Epithelial cell of proximal tubule (primary cell): ENCODE measurements around the gene CKMT2. TPM values are rescaled to one million over a fixed set of nuclear protein-coding genes. Genes with fewer than 3 reads are reported as not detected.
A peak's percentile ranks its signal among the peaks of the same experiment; 100 is the strongest.

Experiments used
- DNase-seq: peaks from one replicate; pipeline ENCODE4 v3.0.0-alpha.2; 2011; ENCODE audit warnings: low read depth
- H3K4me3 ChIP-seq: 2 replicates; pipeline ENCODE4 v1.5.1; 2011; ENCODE audit warnings: low read depth, mild to moderate bottlenecking, low read length
- total RNA-seq: library from RNA; depleted of rRNA; stranded (reverse); fragments of >200 nt; gene quantifications from 2 replicates; pipeline ENCODE4 v1.2.3, GENCODE V29; 2015
- TF ChIP-seq, protein P1 (sequence below): conservative IDR thresholded peaks from 2 replicates; pipeline ENCODE4 v1.5.1; 2012; ENCODE audit warnings: low read depth, mild to moderate bottlenecking, low read length

The CKMT2 gene
- total RNA-seq, 1 donor from 2014 or later, result not detected

DNA sequence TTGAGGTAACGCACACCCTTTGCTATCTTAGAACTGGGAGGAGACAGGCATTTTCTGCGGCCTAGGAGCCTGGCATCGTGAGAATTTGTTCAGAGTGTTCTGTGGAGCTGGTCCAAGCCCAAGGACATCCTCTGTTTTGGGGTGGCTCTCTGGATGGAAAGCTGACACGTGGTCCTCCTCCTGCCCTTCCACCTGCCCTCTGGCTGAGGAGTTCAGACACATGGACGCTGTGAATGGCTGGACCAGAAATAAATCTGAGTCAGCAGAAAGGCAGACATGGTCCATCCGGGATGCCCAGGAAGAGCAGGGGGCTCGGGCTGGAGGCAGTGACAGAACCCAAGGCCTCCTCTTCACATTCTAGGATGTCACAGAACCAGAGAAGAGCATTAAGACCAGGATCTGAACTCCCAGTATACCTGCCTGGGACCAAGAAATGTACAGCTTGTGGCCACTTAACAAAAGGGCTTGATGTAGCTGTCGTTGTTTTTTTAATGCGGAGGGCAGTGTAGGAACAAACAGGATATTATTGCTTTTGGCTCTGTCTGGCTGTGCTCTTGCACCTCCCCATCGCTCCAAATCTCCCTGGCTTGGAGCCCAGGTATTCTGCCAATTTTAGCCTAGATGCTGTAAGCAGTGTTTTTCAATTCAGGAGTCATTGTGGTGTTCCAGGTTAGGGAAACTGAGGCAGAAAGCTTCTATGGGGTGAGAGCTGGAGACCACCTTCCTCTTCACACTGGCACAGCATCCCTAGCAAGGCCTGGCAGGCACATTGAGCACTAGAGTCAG, 2.4 kb downstream of the CKMT2 start:
- no peak overlapping the region for H3K4me3 ChIP-seq
- DNase-seq, result no peak
- TF ChIP-seq, protein P1, sequence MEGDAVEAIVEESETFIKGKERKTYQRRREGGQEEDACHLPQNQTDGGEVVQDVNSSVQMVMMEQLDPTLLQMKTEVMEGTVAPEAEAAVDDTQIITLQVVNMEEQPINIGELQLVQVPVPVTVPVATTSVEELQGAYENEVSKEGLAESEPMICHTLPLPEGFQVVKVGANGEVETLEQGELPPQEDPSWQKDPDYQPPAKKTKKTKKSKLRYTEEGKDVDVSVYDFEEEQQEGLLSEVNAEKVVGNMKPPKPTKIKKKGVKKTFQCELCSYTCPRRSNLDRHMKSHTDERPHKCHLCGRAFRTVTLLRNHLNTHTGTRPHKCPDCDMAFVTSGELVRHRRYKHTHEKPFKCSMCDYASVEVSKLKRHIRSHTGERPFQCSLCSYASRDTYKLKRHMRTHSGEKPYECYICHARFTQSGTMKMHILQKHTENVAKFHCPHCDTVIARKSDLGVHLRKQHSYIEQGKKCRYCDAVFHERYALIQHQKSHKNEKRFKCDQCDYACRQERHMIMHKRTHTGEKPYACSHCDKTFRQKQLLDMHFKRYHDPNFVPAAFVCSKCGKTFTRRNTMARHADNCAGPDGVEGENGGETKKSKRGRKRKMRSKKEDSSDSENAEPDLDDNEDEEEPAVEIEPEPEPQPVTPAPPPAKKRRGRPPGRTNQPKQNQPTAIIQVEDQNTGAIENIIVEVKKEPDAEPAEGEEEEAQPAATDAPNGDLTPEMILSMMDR, result no peak

- H3K4me3 ChIP-seq, result no peak overlapping the region
- no peak for DNase-seq
- TF ChIP-seq, protein P1, result no peak
Measured at GRCh38 chr5:81238460-81238859, 5.3 kb downstream of the CKMT2 start.

- no peak overlapping the region for H3K4me3 ChIP-seq
- no peak for DNase-seq
- TF ChIP-seq, protein P1, result peak; percentile 39
Measured at GRCh38 chr5:81239613-81240012, 6.5 kb downstream of the CKMT2 start.

GRCh38 chr5:81241001-81241400, 7.9 kb downstream of the CKMT2 start:
- no peak for DNase-seq
- TF ChIP-seq, protein P1, result no peak
- no peak overlapping the region for H3K4me3 ChIP-seq

- TF ChIP-seq, protein P1, result no peak
Measured at GRCh38 chr5:81241961-81242648, 9.0 kb downstream of the CKMT2 start.

DNA sequence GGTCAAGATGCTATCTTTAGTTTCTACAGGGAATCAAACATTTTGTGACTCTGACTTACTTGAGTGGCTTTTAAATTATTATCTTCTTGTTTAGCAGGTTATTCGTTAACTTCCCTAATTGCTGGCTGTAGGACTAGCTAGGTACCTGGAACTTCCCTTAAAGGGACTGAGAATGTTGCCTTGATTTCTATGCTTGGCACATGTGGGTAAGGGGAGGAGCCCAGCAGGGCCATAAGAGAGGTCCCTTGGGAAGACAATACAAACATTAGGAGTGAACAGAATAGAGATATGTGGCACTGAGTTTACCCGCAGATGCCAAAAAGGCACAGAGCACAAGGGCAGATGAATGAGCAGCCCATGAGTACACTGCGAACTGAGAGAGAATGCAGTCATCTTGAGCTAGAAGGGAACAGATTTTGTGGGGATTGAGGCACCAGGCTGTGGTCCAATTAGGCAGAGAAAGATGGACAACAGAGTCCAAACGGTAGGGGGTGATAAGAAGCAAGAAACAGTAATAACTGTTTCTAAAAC, 9.8 kb downstream of the CKMT2 start:
- TF ChIP-seq, protein P1, result no peak
- DNase-seq, result no peak
- H3K4me3 ChIP-seq, result no peak overlapping the region

More at GRCh38 chr5:81241961-81242648, 9.0 kb downstream of the CKMT2 start:
- no peak for DNase-seq
- H3K4me3 ChIP-seq, result no peak overlapping the region

DNA sequence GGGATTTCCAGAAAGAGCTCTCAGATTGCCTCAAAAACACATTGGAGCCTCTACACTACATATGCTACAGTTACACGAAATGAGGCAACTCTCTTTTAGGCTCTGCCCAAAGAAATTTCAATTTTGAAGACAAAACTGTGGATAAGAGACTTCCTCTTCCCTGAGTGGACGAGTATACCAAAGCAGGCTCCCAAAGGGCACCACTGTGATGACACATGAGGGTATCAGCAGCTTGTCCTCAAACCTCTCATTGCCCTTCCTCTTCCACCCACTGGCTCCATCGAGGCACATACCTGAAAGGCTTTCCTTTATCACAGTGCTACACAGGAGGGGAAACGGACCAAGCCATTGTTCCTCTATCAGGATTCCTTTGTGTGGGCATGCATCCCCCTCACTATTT, 11.3 kb downstream of the CKMT2 start:
- DNase-seq, result no peak
- no peak overlapping the region for H3K4me3 ChIP-seq
- TF ChIP-seq, protein P1, result no peak
